ENCODE results near the gene TNFRSF25. TPM values are rescaled to one million over a fixed set of nuclear protein-coding genes. Genes with fewer than 3 reads are reported as not detected.

The TNFRSF25 gene
- total RNA-seq, 1 experiment from 2014 or later: 19.4 TPM

DNA sequence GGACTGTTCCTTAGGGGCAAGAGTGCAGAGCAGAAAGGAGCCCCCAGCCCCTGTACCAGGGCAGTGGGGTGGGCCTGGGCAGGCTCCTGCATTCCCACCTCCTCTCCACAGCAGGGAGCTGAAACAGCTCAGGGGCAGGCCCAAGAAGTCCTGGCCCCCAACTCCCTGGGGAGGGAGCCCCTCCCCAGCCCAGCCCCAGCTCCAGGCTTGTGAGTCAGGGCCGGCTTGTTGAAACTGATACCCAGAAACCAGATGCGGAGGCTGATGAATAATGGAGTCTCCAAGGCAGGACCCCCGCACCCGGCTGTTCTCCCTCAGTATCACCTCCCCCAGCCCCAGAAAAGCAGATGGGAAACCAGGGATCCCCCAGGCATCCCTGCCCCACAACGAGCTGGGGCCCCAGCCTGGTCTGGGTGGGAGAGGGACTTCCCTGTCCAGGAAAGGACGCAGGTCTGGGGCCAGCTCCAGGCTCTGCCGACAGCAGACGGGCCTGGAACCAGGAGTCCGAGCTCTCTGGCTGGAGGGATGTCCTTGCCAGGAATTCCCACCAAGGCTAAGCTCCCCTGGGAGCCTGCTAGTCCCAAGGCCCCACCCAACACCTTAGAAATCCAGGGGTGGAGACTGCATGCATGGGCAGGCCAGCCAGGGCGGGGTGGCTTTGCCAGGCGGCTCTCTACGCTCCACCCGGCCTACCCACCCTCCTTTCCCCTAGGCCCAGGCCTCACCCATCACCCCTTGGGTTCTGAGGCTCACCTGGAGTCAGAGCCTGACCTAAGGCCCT lies 22.8 kb upstream of the TNFRSF25 start:
- Histone ChIP-seq H3K56ac (ENCODE audit: insufficient read length, low read depth, low read length) (no peak overlapping the region), H3K27me3 (ENCODE audit: insufficient read depth, low read length) (no peaks in the 10 kb centered on the region), H2AFZ (ENCODE audit: low read length) (no peak overlapping the region), H4K91ac (ENCODE audit: insufficient read length, low read depth, low read length) (no peak overlapping the region), H3K23ac (ENCODE audit: insufficient read length, low read depth, low read length) (no peak overlapping the region), H3K79me1 (ENCODE audit: insufficient read depth, low read depth, low read length, poor library complexity, severe bottlenecking) (no peaks in the 10 kb centered on the region), H3K18ac (ENCODE audit: insufficient read length, low read depth, low read length) (no peak overlapping the region), H3K27ac (ENCODE audit: insufficient read length, low read depth, low read length) (no peak overlapping the region), H3T11ph (ENCODE audit: low read length) (no peak overlapping the region), H2AK5ac (ENCODE audit: insufficient read length, low read length) (no peak overlapping the region), H2BK12ac (ENCODE audit: insufficient read length, low read depth, low read length) (no peak overlapping the region), H2BK5ac (ENCODE audit: insufficient read length, low read length) (no peak overlapping the region), H4K5ac (ENCODE audit: insufficient read length, low read depth, low read length) (no peak overlapping the region), H3K4me1 (ENCODE audit: insufficient read depth, low read length) (no peaks in the 10 kb centered on the region; the same call in 1 of the 2 replicates), H3K4ac (ENCODE audit: low read depth, low read length) (no peak overlapping the region), H2BK20ac (ENCODE audit: low read depth, low read length, poor library complexity, severe bottlenecking) (no peak overlapping the region), H2BK15ac (ENCODE audit: low read depth, low read length) (no peak overlapping the region), H3K9me3 (ENCODE audit: control insufficient read depth, low read depth, low read length) (no peaks in the 10 kb centered on the region), H4K8ac (replicated peaks; ENCODE audit: insufficient read length, low read depth, low read length) (no peak overlapping the region), H3K4me2 (ENCODE audit: insufficient read depth, insufficient read length, low read length) (no peak overlapping the region), H2BK120ac (ENCODE audit: low read depth, low read length, poor library complexity, severe bottlenecking) (no peak overlapping the region), H3K79me2 (ENCODE audit: insufficient read depth, low read length) (0 out of 2 replicates have a peak, but pooled peaks cover 1% of the 10 kb centered on the region), H3K23me2 (ENCODE audit: insufficient read length, low read depth, low read length, poor library complexity, severe bottlenecking) (peaks cover 17% of the 10 kb centered on the region), H4K20me1 (ENCODE audit: control insufficient read depth, insufficient read depth, insufficient read length) (no peaks in the 10 kb centered on the region), H3K14ac (ENCODE audit: insufficient read depth, low read length) (no peak overlapping the region), H3K9ac (ENCODE audit: extremely low read depth, insufficient read length, low read length) (no peak overlapping the region)
- Mint-ChIP-seq H3K4me3 (no peak overlapping the region), H3K27ac (no peak overlapping the region), H3K4me1 (peaks cover 22 to 28% of the 10 kb centered on the region in 2 experiments), H3K27me3 (ENCODE audit: low read depth) (peaks cover 5% of the 10 kb centered on the region), H3K9me3 (no peaks in the 10 kb centered on the region), H3K36me3 (ENCODE audit: insufficient read depth in 1 of 3, low read depth in 3 of 3) (no peaks in the 10 kb centered on the region)
- DNase-seq: no peak
- TF ChIP-seq, protein P1, sequence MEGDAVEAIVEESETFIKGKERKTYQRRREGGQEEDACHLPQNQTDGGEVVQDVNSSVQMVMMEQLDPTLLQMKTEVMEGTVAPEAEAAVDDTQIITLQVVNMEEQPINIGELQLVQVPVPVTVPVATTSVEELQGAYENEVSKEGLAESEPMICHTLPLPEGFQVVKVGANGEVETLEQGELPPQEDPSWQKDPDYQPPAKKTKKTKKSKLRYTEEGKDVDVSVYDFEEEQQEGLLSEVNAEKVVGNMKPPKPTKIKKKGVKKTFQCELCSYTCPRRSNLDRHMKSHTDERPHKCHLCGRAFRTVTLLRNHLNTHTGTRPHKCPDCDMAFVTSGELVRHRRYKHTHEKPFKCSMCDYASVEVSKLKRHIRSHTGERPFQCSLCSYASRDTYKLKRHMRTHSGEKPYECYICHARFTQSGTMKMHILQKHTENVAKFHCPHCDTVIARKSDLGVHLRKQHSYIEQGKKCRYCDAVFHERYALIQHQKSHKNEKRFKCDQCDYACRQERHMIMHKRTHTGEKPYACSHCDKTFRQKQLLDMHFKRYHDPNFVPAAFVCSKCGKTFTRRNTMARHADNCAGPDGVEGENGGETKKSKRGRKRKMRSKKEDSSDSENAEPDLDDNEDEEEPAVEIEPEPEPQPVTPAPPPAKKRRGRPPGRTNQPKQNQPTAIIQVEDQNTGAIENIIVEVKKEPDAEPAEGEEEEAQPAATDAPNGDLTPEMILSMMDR (conservative IDR thresholded peaks at IDR 0.05): no peak
- no CpG with 5 or more reads among the region's 13 CpGs for WGBS (ENCODE audit: extremely low coverage, insufficient read length, low lambda C conversion rate)

All from H9 (cell line).